KMS-11 (cell line): Measurements from ENCODE around the gene CENPN.
A peak's percentile ranks its signal among the peaks of the same experiment; 100 is the strongest.

Experiments
- H2AFZ ChIP-seq: fragments of 200-600 bp; sonication (generic); 2 replicates; pipeline ENCODE4 v1.6.1; 2016; ENCODE audit warnings: antibody characterized with exemption, mixed run types, low read depth
- H3K27ac ChIP-seq: fragments of 200-600 bp; sonication (generic); 2 replicates; pipeline ENCODE4 v1.6.1; 2016; ENCODE audit warnings: mild to moderate bottlenecking, mixed run types
- H3K27me3 ChIP-seq: fragments of 200-600 bp; sonication (generic); 2 replicates; pipeline ENCODE4 v1.6.1; 2017; ENCODE audit warnings: mild to moderate bottlenecking, low read depth, mixed run types, moderate library complexity; ENCODE audit not compliant: insufficient read depth
- H3K36me3 ChIP-seq: fragments of 200-600 bp; sonication (generic); 2 replicates; pipeline ENCODE4 v1.6.1; 2017; ENCODE audit warnings: mild to moderate bottlenecking, mixed run types; ENCODE audit not compliant: insufficient read depth
- H3K4me1 ChIP-seq: fragments of 200-600 bp; sonication (generic); 2 replicates; pipeline ENCODE4 v1.6.1; 2016; ENCODE audit warnings: mild to moderate bottlenecking, low read depth, mixed run types; ENCODE audit not compliant: poor library complexity, severe bottlenecking
- H3K4me2 ChIP-seq: fragments of 200-600 bp; sonication (generic); 2 replicates; pipeline ENCODE4 v1.7.0; 2016; ENCODE audit warnings: mild to moderate bottlenecking, mixed run types
- H3K4me3 ChIP-seq: fragments of 200-600 bp; sonication (generic); IDR thresholded peaks from 2 replicates; pipeline ENCODE4 v1.6.1; 2017; ENCODE audit warnings: low read depth, low read length, mixed read lengths; ENCODE audit not compliant: insufficient read depth
- H3K79me2 ChIP-seq: fragments of 200-600 bp; sonication (generic); 2 replicates; pipeline ENCODE4 v1.6.1; 2016; ENCODE audit warnings: low read depth, mixed run types; ENCODE audit not compliant: insufficient read depth
- H3K9ac ChIP-seq: fragments of 200-600 bp; sonication (generic); 2 replicates; pipeline ENCODE4 v1.6.1; 2016; ENCODE audit warnings: mild to moderate bottlenecking, mixed run types
- H4K20me1 ChIP-seq: fragments of 200-600 bp; sonication (generic); 2 replicates; pipeline ENCODE4 v1.6.1; 2016; ENCODE audit warnings: mild to moderate bottlenecking, mixed run types; ENCODE audit not compliant: insufficient read depth
- CTCF ChIP-seq: fragments of 200-600 bp; sonication (generic); conservative IDR thresholded peaks from 2 replicates; pipeline ENCODE4 v1.6.1; 2017; ENCODE audit warnings: low read depth, mild to moderate bottlenecking, antibody characterized with exemption, low read length, moderate library complexity, mixed read lengths

CENPN gene

GRCh38 chr16:81036751-81037350, 29.8 kb downstream of the CENPN start:
- Histone ChIP-seq H3K27me3 (no peaks in the 10 kb centered on the region), H3K4me1 (peaks cover 11% of the 10 kb centered on the region), H3K9ac (peak overlapping the region; percentile 16; the same call in 1 of the 2 replicates), H3K36me3 (peaks cover 5% of the 10 kb centered on the region; the same call in 1 of the 2 replicates), H3K4me3 (no peak overlapping the region), H3K4me2 (peak overlapping the region; percentile 93), H2AFZ (peak overlapping the region; percentile 39), H3K27ac (peak overlapping the region; percentile 17; the same call in 1 of the 2 replicates), H4K20me1 (no peaks in the 10 kb centered on the region), H3K79me2 (peaks cover 25% of the 10 kb centered on the region; the same call in 1 of the 2 replicates)
- no peak for TF ChIP-seq CTCF

GRCh38 chr16:81040131-81040530, 33.1 kb downstream of the CENPN start:
- Histone ChIP-seq H3K27me3 (no peaks in the 10 kb centered on the region), H3K4me3 (no peak overlapping the region), H4K20me1 (no peaks in the 10 kb centered on the region), H3K36me3 (peaks cover 6% of the 10 kb centered on the region; the same call in 1 of the 2 replicates), H2AFZ (no peak overlapping the region), H3K79me2 (peaks cover 25% of the 10 kb centered on the region; the same call in 1 of the 2 replicates), H3K27ac (no peak overlapping the region), H3K4me2 (no peak overlapping the region), H3K4me1 (peaks cover 11% of the 10 kb centered on the region), H3K9ac (no peak overlapping the region)
- no peak for TF ChIP-seq CTCF

- no peak overlapping the region for H2AFZ ChIP-seq
- peaks cover 25% of the 10 kb centered on the region; the same call in 1 of the 2 replicates for H3K79me2 ChIP-seq
- TF ChIP-seq CTCF = no peak
- no peak overlapping the region for H3K4me3 ChIP-seq
- H3K36me3 ChIP-seq = peaks cover 6% of the 10 kb centered on the region; the same call in 1 of the 2 replicates
- H3K27ac ChIP-seq = no peak overlapping the region
- H3K9ac ChIP-seq = no peak overlapping the region
- H3K4me1 ChIP-seq = peaks cover 11% of the 10 kb centered on the region
- no peaks in the 10 kb centered on the region for H3K27me3 ChIP-seq
- no peaks in the 10 kb centered on the region for H4K20me1 ChIP-seq
- no peak overlapping the region for H3K4me2 ChIP-seq
These were observed 33.8 kb downstream of the CENPN start for GRCh38 chr16:81040842-81041241.

GRCh38 chr16:81041696-81042095, 34.7 kb downstream of the CENPN start:
- Histone ChIP-seq H3K27me3 (no peaks in the 10 kb centered on the region), H3K27ac (no peak overlapping the region), H3K9ac (no peak overlapping the region), H3K36me3 (peaks cover 6% of the 10 kb centered on the region; the same call in 1 of the 2 replicates), H3K4me3 (no peak overlapping the region), H3K79me2 (peaks cover 22% of the 10 kb centered on the region; the same call in 1 of the 2 replicates), H3K4me2 (no peak overlapping the region), H2AFZ (no peak overlapping the region), H4K20me1 (no peaks in the 10 kb centered on the region), H3K4me1 (peaks cover 11% of the 10 kb centered on the region)
- TF ChIP-seq CTCF = no peak
